Caco-2 (cell line): Measurements from ENCODE around the gene ADGRG3. TPM values are rescaled to one million over a fixed set of nuclear protein-coding genes. Genes with fewer than 3 reads are reported as not detected.

Experiments
- BruUV-seq: library from RNA; stranded (reverse); fragments of 400-500 nt; replicated peaks from 2 replicates; lab custom pipeline; 2021; lab: Mats Ljungman, UMichigan
- CTCF ChIA-PET: fragments of 300-600 bp; sonication (Branson Sonifier 250); formaldehyde crosslinking; loops from one replicate; lab custom pipeline; 2022; ENCODE audit warnings: antibody characterized with exemption; lab: Charles Lee
- POLR2A ChIA-PET: fragments of 300-600 bp; sonication (Branson Sonifier 250); formaldehyde crosslinking; loops from one replicate; lab custom pipeline; 2022; ENCODE audit warnings: antibody characterized with exemption; lab: Charles Lee
- DNase-seq, 2 experiments: peaks; one replicate each; pipeline versions ENCODE4 v3.0.0 to v3.0.0-alpha.2; 2020 to 2022
- H3K27me3 ChIP-seq: replicated peaks from 2 replicates; pipeline ENCODE4 v1.6.0; 2011; ENCODE audit warnings: low read length; ENCODE audit not compliant: control insufficient read depth, insufficient read depth
- H3K36me3 ChIP-seq: 2 replicates; pipeline ENCODE4 v1.5.1; 2011; ENCODE audit warnings: low read length; ENCODE audit not compliant: control insufficient read depth, insufficient read depth
- H3K4me1 ChIP-seq: fragments of 250-450 bp; sonication (Bioruptor Pico); 2 replicates; pipeline ENCODE4 v1.5.1; 2020; ENCODE audit warnings: mild to moderate bottlenecking
- H3K4me3 ChIP-seq: 2 replicates; pipeline ENCODE4 v1.5.1; 2011; ENCODE audit warnings: low read depth, mild to moderate bottlenecking, control low read depth, low read length
- H3K9me3 ChIP-seq: fragments of 250-450 bp; sonication (Bioruptor Pico); 2 replicates; pipeline ENCODE4 v1.5.1; 2020; ENCODE audit warnings: mild to moderate bottlenecking, moderate library complexity
- H3K27ac Mint-ChIP-seq: one replicate; pipeline ENCODE4 v1.8.0; 2022; ENCODE audit warnings: mixed read lengths; ENCODE audit not compliant: unreplicated experiment
- H3K27me3 Mint-ChIP-seq: one replicate; pipeline ENCODE4 v1.8.0; 2022; ENCODE audit warnings: mixed read lengths; ENCODE audit not compliant: insufficient read depth, unreplicated experiment
- H3K36me3 Mint-ChIP-seq: one replicate; pipeline ENCODE4 v1.8.0; 2022; ENCODE audit warnings: mild to moderate bottlenecking, mixed read lengths; ENCODE audit not compliant: insufficient read depth, unreplicated experiment
- H3K4me1 Mint-ChIP-seq: one replicate; pipeline ENCODE4 v1.8.0; 2022; ENCODE audit warnings: low read depth, mixed read lengths; ENCODE audit not compliant: unreplicated experiment
- H3K4me3 Mint-ChIP-seq: one replicate; pipeline ENCODE4 v1.8.0; 2022; ENCODE audit warnings: mild to moderate bottlenecking, moderate library complexity, mixed read lengths; ENCODE audit not compliant: unreplicated experiment
- H3K9me3 Mint-ChIP-seq: one replicate; pipeline ENCODE4 v1.8.0; 2022; ENCODE audit warnings: mixed read lengths; ENCODE audit not compliant: unreplicated experiment
- intact Hi-C: fragments of 100-400 bp; cut with micrococcal nuclease; formaldehyde crosslinking; loops from one replicate; pipeline ENCODE4 v1.10.0; 2022; ENCODE audit not compliant: unreplicated experiment
- total RNA-seq: library from RNA; stranded (reverse); gene quantifications from 2 replicates; pipeline ENCODE4 v1.2.3, GENCODE V29; 2022
- TF ChIP-seq, protein P1 (sequence below), 2 experiments: fragments of 200-600 bp in 1 of 2; IDR thresholded peaks; 1 replicate in 1 of 2; 2 replicates in 1 of 2; pipeline versions ENCODE4 v1.5.1 to v1.8.0; 2011 to 2022; ENCODE audit warnings: antibody characterized with exemption in 1 of 2, control low read depth in 1 of 2, inconsistent platforms in 1 of 2, low read depth in 1 of 2, low read length in 1 of 2, mild to moderate bottlenecking in 1 of 2, moderate library complexity in 1 of 2; ENCODE audit not compliant: insufficient read depth in 1 of 2, severe bottlenecking in 1 of 2, unreplicated experiment in 1 of 2

ADGRG3 gene
- total RNA-seq, 1 experiment from 2014 or later: 0.25 TPM

GRCh38 chr16:57619606-57620334, 48.3 kb upstream of the ADGRG3 start:
- BruUV-seq: TSS peak; percentile 55
- TF ChIP-seq, protein P1, sequence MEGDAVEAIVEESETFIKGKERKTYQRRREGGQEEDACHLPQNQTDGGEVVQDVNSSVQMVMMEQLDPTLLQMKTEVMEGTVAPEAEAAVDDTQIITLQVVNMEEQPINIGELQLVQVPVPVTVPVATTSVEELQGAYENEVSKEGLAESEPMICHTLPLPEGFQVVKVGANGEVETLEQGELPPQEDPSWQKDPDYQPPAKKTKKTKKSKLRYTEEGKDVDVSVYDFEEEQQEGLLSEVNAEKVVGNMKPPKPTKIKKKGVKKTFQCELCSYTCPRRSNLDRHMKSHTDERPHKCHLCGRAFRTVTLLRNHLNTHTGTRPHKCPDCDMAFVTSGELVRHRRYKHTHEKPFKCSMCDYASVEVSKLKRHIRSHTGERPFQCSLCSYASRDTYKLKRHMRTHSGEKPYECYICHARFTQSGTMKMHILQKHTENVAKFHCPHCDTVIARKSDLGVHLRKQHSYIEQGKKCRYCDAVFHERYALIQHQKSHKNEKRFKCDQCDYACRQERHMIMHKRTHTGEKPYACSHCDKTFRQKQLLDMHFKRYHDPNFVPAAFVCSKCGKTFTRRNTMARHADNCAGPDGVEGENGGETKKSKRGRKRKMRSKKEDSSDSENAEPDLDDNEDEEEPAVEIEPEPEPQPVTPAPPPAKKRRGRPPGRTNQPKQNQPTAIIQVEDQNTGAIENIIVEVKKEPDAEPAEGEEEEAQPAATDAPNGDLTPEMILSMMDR (IDR thresholded peaks at IDR 0.05; ENCODE audit: insufficient read depth in 1 of 2, low read depth in 1 of 2, low read length in 1 of 2, severe bottlenecking in 1 of 2, unreplicated experiment in 1 of 2): no peak
- ChIA-PET CTCF (interaction anchor here (0.6 to 2.3 kb wide), 8 partner anchors 10 to 115 kb away, joined by 3 to 15 read pairs (median 4); no protein-coding TSS in a partner anchor), POLR2A (interaction anchor here (0.6 to 1.9 kb wide), 6 partner anchors 12 to 168 kb away, joined by 4 to 13 read pairs (median 6); partner anchors contain the start of gene KATNB1)
- Histone ChIP-seq H3K27me3 (no peaks in the 10 kb centered on the region), H3K4me1 (peaks cover 58% of the 10 kb centered on the region), H3K36me3 (0 out of 2 replicates have a peak, but pooled peaks cover 2% of the 10 kb centered on the region), H3K9me3 (no peaks in the 10 kb centered on the region), H3K4me3 (peak overlapping the region; percentile 83)
- H3K27me3 Mint-ChIP-seq: no peaks in the 10 kb centered on the region
- no peaks in the 10 kb centered on the region for H3K9me3 Mint-ChIP-seq
- H3K4me1 Mint-ChIP-seq: peaks cover 38% of the 10 kb centered on the region
- intact Hi-C loops: loop anchor here (1.0 to 2.0 kb wide), 4 partner anchors 12 to 30 kb away; no protein-coding TSS in a partner anchor
- peak overlapping the region; percentile 76 for H3K27ac Mint-ChIP-seq
- peaks cover 23% of the 10 kb centered on the region for H3K36me3 Mint-ChIP-seq
- peak overlapping the region; percentile 82 for H3K4me3 Mint-ChIP-seq
- peak; percentile 89 to 91 for DNase-seq

GRCh38 chr16:57620335-57621231, 47.5 kb upstream of the ADGRG3 start:
- ChIA-PET POLR2A (interaction anchor here (0.6 to 1.9 kb wide), 5 partner anchors 14 to 115 kb away, joined by 3 to 8 read pairs (median 5); partner anchors contain the start of gene KATNB1), CTCF (interaction anchor here (0.6 to 2.3 kb wide), 7 partner anchors 12 to 119 kb away, joined by 3 to 15 read pairs (median 4); no protein-coding TSS in a partner anchor)
- H3K36me3 Mint-ChIP-seq: peaks cover 29% of the 10 kb centered on the region
- H3K4me1 Mint-ChIP-seq: peaks cover 46% of the 10 kb centered on the region
- intact Hi-C loops: loop anchor here (1.0 kb wide), 1 partner anchor 15 kb away; no protein-coding TSS in a partner anchor
- H3K4me3 Mint-ChIP-seq: peak overlapping the region; percentile 82
- no peaks in the 10 kb centered on the region for H3K9me3 Mint-ChIP-seq
- Histone ChIP-seq H3K4me1 (peaks cover 58% of the 10 kb centered on the region), H3K9me3 (no peaks in the 10 kb centered on the region), H3K27me3 (no peaks in the 10 kb centered on the region), H3K4me3 (peak overlapping the region; percentile 83), H3K36me3 (0 out of 2 replicates have a peak, but pooled peaks cover 3% of the 10 kb centered on the region)
- peak overlapping the region; percentile 76 for H3K27ac Mint-ChIP-seq
- DNase-seq: peak; percentile 86
- no TSS peak for BruUV-seq
- TF ChIP-seq, protein P1 (IDR thresholded peaks at IDR 0.05; ENCODE audit: insufficient read depth in 1 of 2, low read depth in 1 of 2, low read length in 1 of 2, severe bottlenecking in 1 of 2, unreplicated experiment in 1 of 2): no peak
- no peaks in the 10 kb centered on the region for H3K27me3 Mint-ChIP-seq
